ENCODE measurements around the gene SMKR1. TPM values are rescaled to one million over a fixed set of nuclear protein-coding genes. Genes with fewer than 3 reads are reported as not detected.
"Not testable (repeated sequence)": the region's sequence is repeated elsewhere in the genome, so short reads cannot be mapped to it uniquely, and the experiment has no call there.

SMKR1 gene
- polyA plus RNA-seq, 3 donors: not detected

DNA sequence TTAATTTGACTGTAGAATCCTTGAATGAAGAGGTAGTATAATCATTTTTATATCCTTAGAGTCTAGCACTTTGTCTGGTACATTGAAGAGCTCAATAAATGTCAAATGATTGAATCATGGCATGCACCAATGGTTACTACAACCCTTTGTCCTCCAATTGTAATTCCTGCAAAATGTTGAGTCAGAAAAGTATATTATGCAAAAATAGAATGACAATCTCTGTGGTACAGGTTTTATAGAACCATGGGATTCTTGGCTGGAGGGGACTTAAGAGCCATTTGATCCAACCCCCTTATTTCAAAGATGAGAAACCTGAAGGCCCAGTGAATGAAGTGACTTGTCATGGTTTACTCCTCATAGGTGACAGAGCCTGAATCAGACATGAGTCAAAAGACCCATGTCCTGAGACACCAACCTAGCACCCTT lies 30.9 kb upstream of the SMKR1 start:
- Histone ChIP-seq H3K4me3 (replicated peaks in 1 of 3; ENCODE audit: low read depth in 2 of 3, low read length in 3 of 3) (no peak overlapping the region), H4K20me1 (ENCODE audit: insufficient read depth, low read length) (no peaks in the 10 kb centered on the region), H3K36me3 (replicated peaks in 1 of 2; ENCODE audit: control insufficient read depth in 1 of 2, insufficient read depth in 2 of 2, low read length in 2 of 2) (no peaks in the 10 kb centered on the region), H3K79me2 (ENCODE audit: insufficient read depth, low read length) (no peaks in the 10 kb centered on the region), H2AFZ (ENCODE audit: insufficient read depth, low read depth, low read length, poor library complexity, severe bottlenecking) (no peak overlapping the region), H3K9ac (ENCODE audit: insufficient read depth, low read length, poor library complexity, severe bottlenecking) (no peak overlapping the region), H3K27me3 (ENCODE audit: control insufficient read depth in 2 of 2, insufficient read depth in 2 of 2, low read length in 2 of 2) (no peaks in the 10 kb centered on the region), H3K4me1 (ENCODE audit: control insufficient read depth in 1 of 2, insufficient read depth in 2 of 2, low read length in 2 of 2) (no peaks in the 10 kb centered on the region), H3K27ac (ENCODE audit: low read depth in 1 of 2, low read length in 2 of 2) (no peak overlapping the region), H3K4me2 (replicated peaks; ENCODE audit: extremely low read depth, low read length, poor library complexity, severe bottlenecking) (no peak overlapping the region), H3K9me3 (replicated peaks in 1 of 2; ENCODE audit: control insufficient read depth in 1 of 2, insufficient read depth in 1 of 2, low read length in 2 of 2) (no peaks in the 10 kb centered on the region)
- no peak overlapping the region for H3K27ac Mint-ChIP-seq
- TF ChIP-seq, protein P1, sequence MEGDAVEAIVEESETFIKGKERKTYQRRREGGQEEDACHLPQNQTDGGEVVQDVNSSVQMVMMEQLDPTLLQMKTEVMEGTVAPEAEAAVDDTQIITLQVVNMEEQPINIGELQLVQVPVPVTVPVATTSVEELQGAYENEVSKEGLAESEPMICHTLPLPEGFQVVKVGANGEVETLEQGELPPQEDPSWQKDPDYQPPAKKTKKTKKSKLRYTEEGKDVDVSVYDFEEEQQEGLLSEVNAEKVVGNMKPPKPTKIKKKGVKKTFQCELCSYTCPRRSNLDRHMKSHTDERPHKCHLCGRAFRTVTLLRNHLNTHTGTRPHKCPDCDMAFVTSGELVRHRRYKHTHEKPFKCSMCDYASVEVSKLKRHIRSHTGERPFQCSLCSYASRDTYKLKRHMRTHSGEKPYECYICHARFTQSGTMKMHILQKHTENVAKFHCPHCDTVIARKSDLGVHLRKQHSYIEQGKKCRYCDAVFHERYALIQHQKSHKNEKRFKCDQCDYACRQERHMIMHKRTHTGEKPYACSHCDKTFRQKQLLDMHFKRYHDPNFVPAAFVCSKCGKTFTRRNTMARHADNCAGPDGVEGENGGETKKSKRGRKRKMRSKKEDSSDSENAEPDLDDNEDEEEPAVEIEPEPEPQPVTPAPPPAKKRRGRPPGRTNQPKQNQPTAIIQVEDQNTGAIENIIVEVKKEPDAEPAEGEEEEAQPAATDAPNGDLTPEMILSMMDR (IDR thresholded peaks at IDR 0.05): no peak
- peaks cover 0 to 5% (median 1%) of the 10 kb centered on the region in 7 donors for H3K9me3 Mint-ChIP-seq
- peaks cover 0 to 4% (median 1%) of the 10 kb centered on the region in 3 donors for H3K27me3 Mint-ChIP-seq (ENCODE audit: low read depth in 3 of 3)
- peaks cover 0 to 1% of the 10 kb centered on the region in 2 donors for H3K36me3 Mint-ChIP-seq
- no peak overlapping the region for H3K4me3 Mint-ChIP-seq
- intact Hi-C loops (cut with micrococcal nuclease): loop anchor here (2.0 to 10.0 kb wide), 2 partner anchors 105 to 257 kb away; no protein-coding TSS in a partner anchor
- H3K4me1 Mint-ChIP-seq: no peaks in the 10 kb centered on the region
- DNase-seq: no peak

DNA sequence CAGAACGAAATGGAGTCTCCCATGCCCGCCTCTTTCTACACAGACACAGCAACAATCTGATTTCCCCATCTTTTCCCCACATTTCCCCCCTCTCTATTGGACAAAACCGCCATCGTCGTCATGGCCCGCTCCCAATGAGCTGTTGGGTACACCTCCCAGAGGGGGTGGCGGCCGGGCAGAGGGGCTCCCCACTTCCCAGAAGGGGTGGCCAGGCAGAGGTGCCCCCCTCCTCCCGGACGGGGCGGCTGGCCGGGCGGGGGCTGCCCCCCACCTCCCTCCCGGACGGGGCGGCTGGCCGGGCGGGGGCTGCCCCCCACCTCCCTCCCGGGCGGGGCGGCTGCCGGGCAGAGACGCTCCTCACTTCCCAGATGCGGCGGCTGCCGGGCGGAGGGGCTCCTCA lies 26.4 kb upstream of the SMKR1 start:
- DNase-seq; H3K4me3 Mint-ChIP-seq; H2AFZ ChIP-seq (ENCODE audit: insufficient read depth, low read depth, low read length, poor library complexity, severe bottlenecking); H3K4me1 Mint-ChIP-seq; H3K4me2 ChIP-seq (replicated peaks; ENCODE audit: extremely low read depth, low read length, poor library complexity, severe bottlenecking); H3K9ac ChIP-seq (ENCODE audit: insufficient read depth, low read length, poor library complexity, severe bottlenecking); H3K27me3 Mint-ChIP-seq (ENCODE audit: low read depth in 3 of 3); H3K27me3 ChIP-seq (ENCODE audit: control insufficient read depth in 2 of 2, insufficient read depth in 2 of 2, low read length in 2 of 2); H3K27ac ChIP-seq (ENCODE audit: low read depth in 1 of 2, low read length in 2 of 2); H3K9me3 ChIP-seq (replicated peaks in 1 of 2; ENCODE audit: control insufficient read depth in 1 of 2, insufficient read depth in 1 of 2, low read length in 2 of 2); H3K79me2 ChIP-seq (ENCODE audit: insufficient read depth, low read length); H3K4me3 ChIP-seq (replicated peaks in 1 of 3; ENCODE audit: low read depth in 2 of 3, low read length in 3 of 3); H3K9me3 Mint-ChIP-seq; H3K36me3 ChIP-seq (replicated peaks in 1 of 2; ENCODE audit: control insufficient read depth in 1 of 2, insufficient read depth in 2 of 2, low read length in 2 of 2); H4K20me1 ChIP-seq (ENCODE audit: insufficient read depth, low read length); H3K36me3 Mint-ChIP-seq; H3K4me1 ChIP-seq (ENCODE audit: control insufficient read depth in 1 of 2, insufficient read depth in 2 of 2, low read length in 2 of 2); H3K27ac Mint-ChIP-seq: not testable (repeated sequence)
- 99% methylated on average over 7 of the region's 27 CpGs for WGBS (ENCODE audit: insufficient coverage)
- intact Hi-C loops (cut with micrococcal nuclease): loop anchor here (10.0 kb wide), 1 partner anchor 261 kb away; no protein-coding TSS in a partner anchor

GRCh38 chr7:129476398-129476797 lies 25.9 kb upstream of the SMKR1 start:
- H2AFZ ChIP-seq (ENCODE audit: insufficient read depth, low read depth, low read length, poor library complexity, severe bottlenecking); H4K20me1 ChIP-seq (ENCODE audit: insufficient read depth, low read length); H3K27ac Mint-ChIP-seq; H3K9me3 Mint-ChIP-seq; H3K4me1 Mint-ChIP-seq; H3K4me1 ChIP-seq (ENCODE audit: control insufficient read depth in 1 of 2, insufficient read depth in 2 of 2, low read length in 2 of 2); H3K4me3 Mint-ChIP-seq; H3K9me3 ChIP-seq (replicated peaks in 1 of 2; ENCODE audit: control insufficient read depth in 1 of 2, insufficient read depth in 1 of 2, low read length in 2 of 2); H3K4me3 ChIP-seq (replicated peaks in 1 of 3; ENCODE audit: low read depth in 2 of 3, low read length in 3 of 3); H3K27me3 ChIP-seq (ENCODE audit: control insufficient read depth in 2 of 2, insufficient read depth in 2 of 2, low read length in 2 of 2); H3K27me3 Mint-ChIP-seq (ENCODE audit: low read depth in 3 of 3); H3K27ac ChIP-seq (ENCODE audit: low read depth in 1 of 2, low read length in 2 of 2); H3K36me3 ChIP-seq (replicated peaks in 1 of 2; ENCODE audit: control insufficient read depth in 1 of 2, insufficient read depth in 2 of 2, low read length in 2 of 2); H3K36me3 Mint-ChIP-seq; H3K79me2 ChIP-seq (ENCODE audit: insufficient read depth, low read length); H3K9ac ChIP-seq (ENCODE audit: insufficient read depth, low read length, poor library complexity, severe bottlenecking); H3K4me2 ChIP-seq (replicated peaks; ENCODE audit: extremely low read depth, low read length, poor library complexity, severe bottlenecking); DNase-seq: not testable (repeated sequence)
- intact Hi-C loops (cut with micrococcal nuclease): loop anchor here (10.0 kb wide), 1 partner anchor 262 kb away; no protein-coding TSS in a partner anchor
- WGBS (ENCODE audit: insufficient coverage): 96% methylated on average over 13 of the region's 27 CpGs
